ENCODE measurements around the gene FER.

Gene FER

GRCh38 chr5:109163336-109163735 is 415.6 kb downstream of the FER start (continued):
- TF ChIP-seq, protein P1, sequence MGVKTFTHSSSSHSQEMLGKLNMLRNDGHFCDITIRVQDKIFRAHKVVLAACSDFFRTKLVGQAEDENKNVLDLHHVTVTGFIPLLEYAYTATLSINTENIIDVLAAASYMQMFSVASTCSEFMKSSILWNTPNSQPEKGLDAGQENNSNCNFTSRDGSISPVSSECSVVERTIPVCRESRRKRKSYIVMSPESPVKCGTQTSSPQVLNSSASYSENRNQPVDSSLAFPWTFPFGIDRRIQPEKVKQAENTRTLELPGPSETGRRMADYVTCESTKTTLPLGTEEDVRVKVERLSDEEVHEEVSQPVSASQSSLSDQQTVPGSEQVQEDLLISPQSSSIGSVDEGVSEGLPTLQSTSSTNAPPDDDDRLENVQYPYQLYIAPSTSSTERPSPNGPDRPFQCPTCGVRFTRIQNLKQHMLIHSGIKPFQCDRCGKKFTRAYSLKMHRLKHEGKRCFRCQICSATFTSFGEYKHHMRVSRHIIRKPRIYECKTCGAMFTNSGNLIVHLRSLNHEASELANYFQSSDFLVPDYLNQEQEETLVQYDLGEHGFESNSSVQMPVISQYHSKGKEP (tag by site-specific recombination; IDR thresholded peaks at IDR 0.05): no peak

DNA sequence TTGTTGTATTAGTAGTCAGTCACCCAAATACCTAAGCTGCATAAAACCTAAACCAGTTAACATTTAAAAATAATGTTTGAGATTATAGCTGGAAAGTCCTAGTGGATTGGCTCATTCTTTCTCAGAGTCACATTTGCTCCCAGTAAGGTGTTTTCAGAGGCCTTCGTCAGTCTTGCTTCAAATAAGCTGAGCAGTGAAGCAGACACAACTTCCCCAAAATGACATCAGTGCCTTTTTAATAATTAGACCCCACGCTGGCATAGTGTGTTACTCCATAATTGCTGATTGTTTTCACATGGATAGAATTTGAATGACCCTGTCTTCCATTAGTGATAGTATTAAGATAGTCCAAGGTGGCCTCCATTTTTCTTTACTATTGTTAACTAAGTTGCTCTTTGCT is 416.3 kb downstream of the FER start:
- H3K4me3 ChIP-seq (ENCODE audit: low read depth, low read length): no peak overlapping the region
- CTCF ChIA-PET: no interaction called here
- no peak overlapping the region for H3K27ac ChIP-seq (ENCODE audit: extremely low read depth, low read depth, low read length)
- POLR2A ChIA-PET: no interaction called here
- no peak for TF ChIP-seq ZNF510 (tag by site-specific recombination; IDR thresholded peaks at IDR 0.05; ENCODE audit: insufficient replicate concordance)
- no peak for TF ChIP-seq ZNF558 (tag by site-specific recombination; IDR thresholded peaks at IDR 0.05)
- H3K4me1 ChIP-seq (ENCODE audit: control insufficient read depth, insufficient read depth, low read length): no peaks in the 10 kb centered on the region
- H3K36me3 ChIP-seq (ENCODE audit: control insufficient read depth in 2 of 2, insufficient read depth in 1 of 2, low read length in 2 of 2): no peaks in the 10 kb centered on the region
- no peaks in the 10 kb centered on the region for H3K9me3 ChIP-seq (ENCODE audit: control insufficient read depth, insufficient read depth, low read depth, low read length)

DNA sequence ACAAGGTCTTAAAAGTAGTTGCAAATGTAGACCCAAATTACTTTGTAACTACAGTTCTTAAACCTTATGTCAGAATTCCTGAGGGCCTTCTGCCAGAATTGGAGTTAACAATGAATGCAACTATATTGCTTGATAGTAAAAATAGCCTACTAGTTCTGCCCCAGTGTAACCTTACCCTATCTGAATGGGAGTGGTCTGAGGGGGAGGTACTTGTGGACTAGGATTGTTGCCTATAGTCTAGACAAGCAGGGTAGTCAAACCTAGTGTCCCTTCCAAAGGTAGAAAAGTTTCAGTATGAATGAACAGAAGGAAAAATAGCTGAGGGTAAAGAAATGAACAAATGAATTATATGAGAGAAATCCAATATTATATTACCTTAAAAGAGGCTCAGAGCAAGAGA is 419.9 kb downstream of the FER start:
- CTCF ChIA-PET: no interaction called here
- TF ChIP-seq ZNF768 (tag by site-specific recombination; IDR thresholded peaks at IDR 0.05) (no peak), ZNF341 (tag by site-specific recombination; IDR thresholded peaks at IDR 0.05; ENCODE audit: low read depth) (no peak), ZNF112 (tag by site-specific recombination; IDR thresholded peaks at IDR 0.05) (no peak), ZBTB48 (tag by site-specific recombination; IDR thresholded peaks at IDR 0.05) (no peak), ZSCAN16 (tag by site-specific recombination; IDR thresholded peaks at IDR 0.05) (no peak), ZNF530 (tag by site-specific recombination; IDR thresholded peaks at IDR 0.05; ENCODE audit: low read depth) (no peak), ZFP37 (tag by site-specific recombination; IDR thresholded peaks at IDR 0.05) (no peak), ZXDB (tag by site-specific recombination; IDR thresholded peaks at IDR 0.05) (no peak), ZBTB8A (tag by site-specific recombination; IDR thresholded peaks at IDR 0.05) (no peak), ZNF580 (tag by site-specific recombination; IDR thresholded peaks at IDR 0.05) (no peak), SP2 (tag by site-specific recombination; IDR thresholded peaks at IDR 0.05) (no peak), ZNF391 (tag by site-specific recombination; IDR thresholded peaks at IDR 0.05; ENCODE audit: borderline replicate concordance, low read depth) (no peak), ZNF311 (tag by site-specific recombination; IDR thresholded peaks at IDR 0.05; ENCODE audit: borderline replicate concordance) (no peak), CTCF (tag by site-specific recombination; IDR thresholded peaks at IDR 0.05) (no peak), ZFP69B (tag by site-specific recombination; IDR thresholded peaks at IDR 0.05) (no peak), ZNF514 (tag by site-specific recombination; IDR thresholded peaks at IDR 0.05) (no peak)
- TF ChIP-seq, protein P2, sequence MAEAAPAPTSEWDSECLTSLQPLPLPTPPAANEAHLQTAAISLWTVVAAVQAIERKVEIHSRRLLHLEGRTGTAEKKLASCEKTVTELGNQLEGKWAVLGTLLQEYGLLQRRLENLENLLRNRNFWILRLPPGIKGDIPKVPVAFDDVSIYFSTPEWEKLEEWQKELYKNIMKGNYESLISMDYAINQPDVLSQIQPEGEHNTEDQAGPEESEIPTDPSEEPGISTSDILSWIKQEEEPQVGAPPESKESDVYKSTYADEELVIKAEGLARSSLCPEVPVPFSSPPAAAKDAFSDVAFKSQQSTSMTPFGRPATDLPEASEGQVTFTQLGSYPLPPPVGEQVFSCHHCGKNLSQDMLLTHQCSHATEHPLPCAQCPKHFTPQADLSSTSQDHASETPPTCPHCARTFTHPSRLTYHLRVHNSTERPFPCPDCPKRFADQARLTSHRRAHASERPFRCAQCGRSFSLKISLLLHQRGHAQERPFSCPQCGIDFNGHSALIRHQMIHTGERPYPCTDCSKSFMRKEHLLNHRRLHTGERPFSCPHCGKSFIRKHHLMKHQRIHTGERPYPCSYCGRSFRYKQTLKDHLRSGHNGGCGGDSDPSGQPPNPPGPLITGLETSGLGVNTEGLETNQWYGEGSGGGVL (tag by site-specific recombination; IDR thresholded peaks at IDR 0.05): no peak
- TF ChIP-seq, protein P3, sequence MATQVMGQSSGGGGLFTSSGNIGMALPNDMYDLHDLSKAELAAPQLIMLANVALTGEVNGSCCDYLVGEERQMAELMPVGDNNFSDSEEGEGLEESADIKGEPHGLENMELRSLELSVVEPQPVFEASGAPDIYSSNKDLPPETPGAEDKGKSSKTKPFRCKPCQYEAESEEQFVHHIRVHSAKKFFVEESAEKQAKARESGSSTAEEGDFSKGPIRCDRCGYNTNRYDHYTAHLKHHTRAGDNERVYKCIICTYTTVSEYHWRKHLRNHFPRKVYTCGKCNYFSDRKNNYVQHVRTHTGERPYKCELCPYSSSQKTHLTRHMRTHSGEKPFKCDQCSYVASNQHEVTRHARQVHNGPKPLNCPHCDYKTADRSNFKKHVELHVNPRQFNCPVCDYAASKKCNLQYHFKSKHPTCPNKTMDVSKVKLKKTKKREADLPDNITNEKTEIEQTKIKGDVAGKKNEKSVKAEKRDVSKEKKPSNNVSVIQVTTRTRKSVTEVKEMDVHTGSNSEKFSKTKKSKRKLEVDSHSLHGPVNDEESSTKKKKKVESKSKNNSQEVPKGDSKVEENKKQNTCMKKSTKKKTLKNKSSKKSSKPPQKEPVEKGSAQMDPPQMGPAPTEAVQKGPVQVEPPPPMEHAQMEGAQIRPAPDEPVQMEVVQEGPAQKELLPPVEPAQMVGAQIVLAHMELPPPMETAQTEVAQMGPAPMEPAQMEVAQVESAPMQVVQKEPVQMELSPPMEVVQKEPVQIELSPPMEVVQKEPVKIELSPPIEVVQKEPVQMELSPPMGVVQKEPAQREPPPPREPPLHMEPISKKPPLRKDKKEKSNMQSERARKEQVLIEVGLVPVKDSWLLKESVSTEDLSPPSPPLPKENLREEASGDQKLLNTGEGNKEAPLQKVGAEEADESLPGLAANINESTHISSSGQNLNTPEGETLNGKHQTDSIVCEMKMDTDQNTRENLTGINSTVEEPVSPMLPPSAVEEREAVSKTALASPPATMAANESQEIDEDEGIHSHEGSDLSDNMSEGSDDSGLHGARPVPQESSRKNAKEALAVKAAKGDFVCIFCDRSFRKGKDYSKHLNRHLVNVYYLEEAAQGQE (tag by site-specific recombination; IDR thresholded peaks at IDR 0.05): no peak
- TF ChIP-seq, protein P4, sequence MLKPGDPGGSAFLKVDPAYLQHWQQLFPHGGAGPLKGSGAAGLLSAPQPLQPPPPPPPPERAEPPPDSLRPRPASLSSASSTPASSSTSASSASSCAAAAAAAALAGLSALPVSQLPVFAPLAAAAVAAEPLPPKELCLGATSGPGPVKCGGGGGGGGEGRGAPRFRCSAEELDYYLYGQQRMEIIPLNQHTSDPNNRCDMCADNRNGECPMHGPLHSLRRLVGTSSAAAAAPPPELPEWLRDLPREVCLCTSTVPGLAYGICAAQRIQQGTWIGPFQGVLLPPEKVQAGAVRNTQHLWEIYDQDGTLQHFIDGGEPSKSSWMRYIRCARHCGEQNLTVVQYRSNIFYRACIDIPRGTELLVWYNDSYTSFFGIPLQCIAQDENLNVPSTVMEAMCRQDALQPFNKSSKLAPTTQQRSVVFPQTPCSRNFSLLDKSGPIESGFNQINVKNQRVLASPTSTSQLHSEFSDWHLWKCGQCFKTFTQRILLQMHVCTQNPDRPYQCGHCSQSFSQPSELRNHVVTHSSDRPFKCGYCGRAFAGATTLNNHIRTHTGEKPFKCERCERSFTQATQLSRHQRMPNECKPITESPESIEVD (tag by site-specific recombination; IDR thresholded peaks at IDR 0.05): no peak

More for the DNA sequence above, 419.9 kb downstream of the FER start:
- Histone ChIP-seq H3K36me3 (ENCODE audit: control insufficient read depth in 2 of 2, insufficient read depth in 1 of 2, low read length in 2 of 2) (no peaks in the 10 kb centered on the region), H3K4me1 (ENCODE audit: control insufficient read depth, insufficient read depth, low read length) (no peaks in the 10 kb centered on the region), H3K4me3 (ENCODE audit: low read depth, low read length) (no peak overlapping the region), H3K27ac (ENCODE audit: extremely low read depth, low read depth, low read length) (no peak overlapping the region), H3K9me3 (ENCODE audit: control insufficient read depth, insufficient read depth, low read depth, low read length) (no peaks in the 10 kb centered on the region)
- POLR2A ChIA-PET: no interaction called here
